Right lobe of liver (tissue), 4 donors: ENCODE data around the gene C4B.
"Not testable (repeated sequence)": the region's sequence is repeated elsewhere in the genome, so short reads cannot be mapped to it uniquely, and the experiment has no call there.

ENCODE experiments used
- CTCF ChIP-seq, 4 donors: fragments of 200-600 bp in 3 of 4; fragments of 450-650 bp in 1 of 4; IDR thresholded peaks; one replicate each; pipeline versions ENCODE4 v1.5.1 to v1.8.0; 2016 to 2022; ENCODE audit warnings: antibody characterized with exemption in 4 of 4, mild to moderate bottlenecking in 2 of 4
- POLR2A ChIP-seq: fragments of 450-650 bp; IDR thresholded peaks from one replicate; pipeline ENCODE4 v1.6.1; 2017; ENCODE audit warnings: antibody characterized with exemption, mild to moderate bottlenecking
- donor health status: DM: no; HTN: no; CAD: no.
- donor health status: DM: no; HTN: no; CAD: no.
- donor health status: DM: no; HTN: yes; CAD: no.

- not testable (repeated sequence) for TF ChIP-seq CTCF (IDR thresholded peaks at IDR 0.05); POLR2A
Measured at GRCh38 chr6:31980195-31980876, 34.3 kb upstream of the C4B start.
